ENCODE data around the gene TDP2.
"Not testable (repeated sequence)": the region's sequence is repeated elsewhere in the genome, so short reads cannot be mapped to it uniquely, and the experiment has no call there.

TDP2 gene

GRCh38 chr6:24666641-24667377 lies at the start of gene TDP2, which contains the start of gene ACOT13:
TDP2 (minus strand) TSS chr6:24666899; CDS start chr6:24666862, 37 bp downstream.
ACOT13 (plus strand) TSS chr6:24667077; CDS start chr6:24667264, 187 bp downstream.
- peak; percentile 60 for DNase-seq

- DNase-seq = no peak
These were observed 44.0 kb upstream of the TDP2 start for GRCh38 chr6:24710519-24711303.

GRCh38 chr6:24709014-24709711 lies 42.5 kb upstream of the TDP2 start:
- no peak for DNase-seq

GRCh38 chr6:24708612-24709011 lies 41.9 kb upstream of the TDP2 start:
- DNase-seq = no peak

- no peak for DNase-seq
These were observed 37.8 kb upstream of the TDP2 start for GRCh38 chr6:24704468-24704867.

- no peak for DNase-seq
These were observed 36.1 kb upstream of the TDP2 start for GRCh38 chr6:24702720-24703282.

GRCh38 chr6:24699521-24700359 lies 33.0 kb upstream of the TDP2 start:
- no peak for DNase-seq

GRCh38 chr6:24696097-24696496 lies 29.4 kb upstream of the TDP2 start:
- DNase-seq = no peak

GRCh38 chr6:24695635-24696034 lies 28.9 kb upstream of the TDP2 start:
- DNase-seq = not testable (repeated sequence)

- no peak for DNase-seq
These were observed 27.5 kb upstream of the TDP2 start for GRCh38 chr6:24694198-24694597.

- DNase-seq = no peak
These were observed 26.3 kb upstream of the TDP2 start for GRCh38 chr6:24692848-24693592.

- DNase-seq = no peak
These were observed 25.7 kb upstream of the TDP2 start for GRCh38 chr6:24692415-24692814.

GRCh38 chr6:24692003-24692402 lies 25.3 kb upstream of the TDP2 start:
- no peak for DNase-seq

- DNase-seq = no peak
These were observed 24.9 kb upstream of the TDP2 start for GRCh38 chr6:24691550-24691949.

- DNase-seq = no peak
These were observed 23.9 kb upstream of the TDP2 start for GRCh38 chr6:24690593-24690992.

GRCh38 chr6:24689964-24690363 lies 23.3 kb upstream of the TDP2 start:
- no peak for DNase-seq

- DNase-seq = no peak
These were observed 20.2 kb upstream of the TDP2 start for GRCh38 chr6:24686946-24687345.

- DNase-seq = no peak
These were observed 19.7 kb upstream of the TDP2 start for GRCh38 chr6:24686408-24686807.

- no peak for DNase-seq
These were observed 16.9 kb upstream of the TDP2 start for GRCh38 chr6:24683297-24684296.

- no peak for DNase-seq
These were observed 13.9 kb upstream of the TDP2 start for GRCh38 chr6:24680582-24680981.
